Activated CD4-positive, alpha-beta T cell treated with anti-CD3 and anti-CD28 coated beads, Interleukin-2, amount 10 ng/mL, durations not matched to agents 24 days and 14 days (primary cell): ENCODE data around the gene SLC2A13. TPM values are rescaled to one million over a fixed set of nuclear protein-coding genes. Genes with fewer than 3 reads are reported as not detected.
"Not testable (repeated sequence)": the region's sequence is repeated elsewhere in the genome, so short reads cannot be mapped to it uniquely, and the experiment has no call there.

Source experiments
- DNase-seq: peaks from one replicate; pipeline ENCODE4 v3.0.0; 2022
- H3K27ac Mint-ChIP-seq: one replicate; pipeline ENCODE4 v1.8.0; 2022; ENCODE audit warnings: mild to moderate bottlenecking, mixed read lengths
- H3K27me3 Mint-ChIP-seq: one replicate; pipeline ENCODE4 v1.8.0; 2022; ENCODE audit warnings: mixed read lengths
- H3K36me3 Mint-ChIP-seq: one replicate; pipeline ENCODE4 v1.8.0; 2022; ENCODE audit warnings: low read depth, mild to moderate bottlenecking, mixed read lengths
- H3K4me1 Mint-ChIP-seq: one replicate; pipeline ENCODE4 v1.8.0; 2021; ENCODE audit warnings: mixed read lengths
- H3K4me3 Mint-ChIP-seq: one replicate; pipeline ENCODE4 v1.8.0; 2022; ENCODE audit warnings: mild to moderate bottlenecking, moderate library complexity, mixed read lengths
- H3K9me3 Mint-ChIP-seq: one replicate; pipeline ENCODE4 v1.8.0; 2021; ENCODE audit warnings: mixed read lengths
- intact Hi-C: fragments of 100-400 bp; cut with micrococcal nuclease; formaldehyde crosslinking; loops from one replicate; pipeline ENCODE4 v1.15.1; 2023
- total RNA-seq: library from RNA; stranded (reverse); gene quantifications from 2 replicates; pipeline ENCODE4 v1.2.3, GENCODE V29; 2022

The SLC2A13 gene
- total RNA-seq, 1 donor from 2014 or later, result 3.1 TPM

GRCh38 chr12:39912211-39912980 is 193.5 kb downstream of the SLC2A13 start:
- H3K9me3 Mint-ChIP-seq, result no peaks in the 10 kb centered on the region
- H3K27me3 Mint-ChIP-seq, result peaks cover 2% of the 10 kb centered on the region
- intact Hi-C loops, result no loop called here
- H3K4me3 Mint-ChIP-seq, result no peak overlapping the region
- H3K36me3 Mint-ChIP-seq, result no peaks in the 10 kb centered on the region
- no peak overlapping the region for H3K27ac Mint-ChIP-seq
- no peaks in the 10 kb centered on the region for H3K4me1 Mint-ChIP-seq
- no peak for DNase-seq

GRCh38 chr12:39906237-39906636 is 199.6 kb downstream of the SLC2A13 start:
- no peaks in the 10 kb centered on the region for H3K4me1 Mint-ChIP-seq
- H3K4me3 Mint-ChIP-seq, result no peak overlapping the region
- DNase-seq, result no peak
- H3K27ac Mint-ChIP-seq, result no peak overlapping the region
- H3K9me3 Mint-ChIP-seq, result no peaks in the 10 kb centered on the region
- intact Hi-C loops, result no loop called here
- no peaks in the 10 kb centered on the region for H3K27me3 Mint-ChIP-seq
- no peaks in the 10 kb centered on the region for H3K36me3 Mint-ChIP-seq

GRCh38 chr12:39905152-39905551 is 200.7 kb downstream of the SLC2A13 start:
- Mint-ChIP-seq H3K4me1 (no peaks in the 10 kb centered on the region), H3K9me3 (no peaks in the 10 kb centered on the region), H3K27me3 (no peaks in the 10 kb centered on the region), H3K36me3 (no peaks in the 10 kb centered on the region), H3K27ac (no peak overlapping the region), H3K4me3 (no peak overlapping the region)
- no peak for DNase-seq
- intact Hi-C loops, result no loop called here

GRCh38 chr12:39902821-39903220 is 203.1 kb downstream of the SLC2A13 start:
- no peak overlapping the region for H3K4me3 Mint-ChIP-seq
- no peak overlapping the region for H3K27ac Mint-ChIP-seq
- H3K9me3 Mint-ChIP-seq, result no peaks in the 10 kb centered on the region
- H3K27me3 Mint-ChIP-seq, result no peaks in the 10 kb centered on the region
- DNase-seq, result no peak
- no peaks in the 10 kb centered on the region for H3K4me1 Mint-ChIP-seq
- no peaks in the 10 kb centered on the region for H3K36me3 Mint-ChIP-seq
- intact Hi-C loops, result no loop called here

- Mint-ChIP-seq H3K27ac (no peak overlapping the region), H3K4me3 (no peak overlapping the region), H3K4me1 (no peaks in the 10 kb centered on the region), H3K27me3 (no peaks in the 10 kb centered on the region), H3K9me3 (peaks cover 10% of the 10 kb centered on the region), H3K36me3 (no peaks in the 10 kb centered on the region)
- intact Hi-C loops, result no loop called here
- no peak for DNase-seq
Measured at GRCh38 chr12:39897315-39897714, 208.6 kb downstream of the SLC2A13 start.

GRCh38 chr12:39893388-39893787 is 212.5 kb downstream of the SLC2A13 start:
- H3K9me3 Mint-ChIP-seq, result peaks cover 10% of the 10 kb centered on the region
- H3K27ac Mint-ChIP-seq, H3K36me3 Mint-ChIP-seq, DNase-seq, H3K4me1 Mint-ChIP-seq, intact Hi-C loops, H3K4me3 Mint-ChIP-seq, H3K27me3 Mint-ChIP-seq: not testable (repeated sequence)

GRCh38 chr12:39892146-39892545 is 213.7 kb downstream of the SLC2A13 start:
- Mint-ChIP-seq H3K27ac (no peak overlapping the region), H3K27me3 (no peaks in the 10 kb centered on the region), H3K36me3 (no peaks in the 10 kb centered on the region), H3K4me1 (no peaks in the 10 kb centered on the region), H3K4me3 (no peak overlapping the region), H3K9me3 (peaks cover 9% of the 10 kb centered on the region)
- DNase-seq, result no peak
- intact Hi-C loops, result no loop called here

- DNase-seq, result no peak
- Mint-ChIP-seq H3K4me3 (no peak overlapping the region), H3K36me3 (no peaks in the 10 kb centered on the region), H3K27me3 (no peaks in the 10 kb centered on the region), H3K4me1 (no peaks in the 10 kb centered on the region), H3K27ac (no peak overlapping the region), H3K9me3 (no peaks in the 10 kb centered on the region)
- intact Hi-C loops, result no loop called here
Measured at GRCh38 chr12:39887856-39888255, 218.0 kb downstream of the SLC2A13 start.

- Mint-ChIP-seq H3K27ac (no peak overlapping the region), H3K36me3 (no peaks in the 10 kb centered on the region), H3K4me3 (no peak overlapping the region), H3K27me3 (no peaks in the 10 kb centered on the region), H3K4me1 (no peaks in the 10 kb centered on the region), H3K9me3 (no peaks in the 10 kb centered on the region)
- no peak for DNase-seq
- intact Hi-C loops, result no loop called here
Measured at GRCh38 chr12:39886106-39886505, 219.8 kb downstream of the SLC2A13 start.

- Mint-ChIP-seq H3K4me3 (no peak overlapping the region), H3K27me3 (no peaks in the 10 kb centered on the region), H3K9me3 (peaks cover 3% of the 10 kb centered on the region), H3K4me1 (no peaks in the 10 kb centered on the region), H3K36me3 (no peaks in the 10 kb centered on the region), H3K27ac (no peak overlapping the region)
- DNase-seq, result no peak
- intact Hi-C loops, result no loop called here
Measured at GRCh38 chr12:39884616-39885125, 221.2 kb downstream of the SLC2A13 start.

- no peaks in the 10 kb centered on the region for H3K36me3 Mint-ChIP-seq
- H3K4me3 Mint-ChIP-seq, result no peak overlapping the region
- DNase-seq, result no peak
- no peaks in the 10 kb centered on the region for H3K4me1 Mint-ChIP-seq
- H3K9me3 Mint-ChIP-seq, result peaks cover 3% of the 10 kb centered on the region
- intact Hi-C loops, result no loop called here
- H3K27me3 Mint-ChIP-seq, result no peaks in the 10 kb centered on the region
- H3K27ac Mint-ChIP-seq, result no peak overlapping the region
Measured at GRCh38 chr12:39883411-39883810, 222.5 kb downstream of the SLC2A13 start.

GRCh38 chr12:39878753-39879152 is 227.1 kb downstream of the SLC2A13 start:
- H3K36me3 Mint-ChIP-seq, result no peaks in the 10 kb centered on the region

GRCh38 chr12:39875721-39876120 is 230.2 kb downstream of the SLC2A13 start:
- H3K4me3 Mint-ChIP-seq, result no peak overlapping the region
- no peaks in the 10 kb centered on the region for H3K4me1 Mint-ChIP-seq
- intact Hi-C loops, result no loop called here
- H3K9me3 Mint-ChIP-seq, result peaks cover 2% of the 10 kb centered on the region
- DNase-seq, result no peak
- no peaks in the 10 kb centered on the region for H3K27me3 Mint-ChIP-seq
- no peak overlapping the region for H3K27ac Mint-ChIP-seq
- no peaks in the 10 kb centered on the region for H3K36me3 Mint-ChIP-seq

More at GRCh38 chr12:39878753-39879152, 227.1 kb downstream of the SLC2A13 start:
- no peaks in the 10 kb centered on the region for H3K27me3 Mint-ChIP-seq
- H3K4me3 Mint-ChIP-seq, result no peak overlapping the region
- intact Hi-C loops, result no loop called here
- peaks cover 3% of the 10 kb centered on the region for H3K9me3 Mint-ChIP-seq
- H3K4me1 Mint-ChIP-seq, result no peaks in the 10 kb centered on the region
- no peak for DNase-seq
- no peak overlapping the region for H3K27ac Mint-ChIP-seq

GRCh38 chr12:39874785-39875184 is 231.1 kb downstream of the SLC2A13 start:
- intact Hi-C loops, result no loop called here
- no peak overlapping the region for H3K27ac Mint-ChIP-seq

GRCh38 chr12:39873065-39873464 is 232.8 kb downstream of the SLC2A13 start:
- no peak for DNase-seq
- intact Hi-C loops, result no loop called here
- no peak overlapping the region for H3K4me3 Mint-ChIP-seq
- no peaks in the 10 kb centered on the region for H3K9me3 Mint-ChIP-seq
- H3K36me3 Mint-ChIP-seq, result no peaks in the 10 kb centered on the region
- no peak overlapping the region for H3K27ac Mint-ChIP-seq
- H3K4me1 Mint-ChIP-seq, result no peaks in the 10 kb centered on the region
- H3K27me3 Mint-ChIP-seq, result no peaks in the 10 kb centered on the region

More at GRCh38 chr12:39874785-39875184, 231.1 kb downstream of the SLC2A13 start:
- DNase-seq, result no peak
- H3K27me3 Mint-ChIP-seq, result no peaks in the 10 kb centered on the region
- no peaks in the 10 kb centered on the region for H3K36me3 Mint-ChIP-seq
- H3K4me1 Mint-ChIP-seq, result no peaks in the 10 kb centered on the region
- H3K4me3 Mint-ChIP-seq, result no peak overlapping the region
- H3K9me3 Mint-ChIP-seq, result no peaks in the 10 kb centered on the region
